Upper lobe of right lung (tissue), 1 donor: ENCODE results near the gene CHST7. TPM values are rescaled to one million over a fixed set of nuclear protein-coding genes. Genes with fewer than 3 reads are reported as not detected.

ENCODE experiments used
- ATAC-seq: fragments of 200-7000 bp; cut with Tn5 transposase; one replicate; pipeline ENCODE4 v1.9.1; 2020; ENCODE audit warnings: mild to moderate bottlenecking, moderate library complexity
- DNase-seq: peaks from one replicate; pipeline ENCODE4 v3.0.0-alpha.2; 2020
- H3K27ac ChIP-seq: fragments of 200-600 bp; one replicate; pipeline ENCODE4 v1.8.0; 2022
- H3K27me3 ChIP-seq: fragments of 200-600 bp; one replicate; pipeline ENCODE4 v1.8.0; 2022; ENCODE audit warnings: mild to moderate bottlenecking
- H3K36me3 ChIP-seq: fragments of 200-600 bp; one replicate; pipeline ENCODE4 v1.8.0; 2022
- H3K4me1 ChIP-seq: fragments of 200-600 bp; one replicate; pipeline ENCODE4 v1.8.0; 2022
- H3K4me3 ChIP-seq: fragments of 200-600 bp; one replicate; pipeline ENCODE4 v1.8.0; 2022; ENCODE audit warnings: mild to moderate bottlenecking
- H3K9me3 ChIP-seq: fragments of 200-600 bp; one replicate; pipeline ENCODE4 v1.8.0; 2022
- CTCF ChIP-seq: fragments of 200-600 bp; IDR thresholded peaks from one replicate; pipeline ENCODE4 v1.8.0; 2022; ENCODE audit warnings: antibody characterized with exemption
- intact Hi-C: fragments of 100-400 bp; cut with DNase I; formaldehyde crosslinking; loops from one replicate; pipeline ENCODE4 v1.11.0; 2022
- total RNA-seq: library from RNA; stranded (reverse); fragmentation: NEBNext Ultra II Directional; extraction: Animal tissue kit (Norgen Biotek cat#: 25700); gene quantifications from one replicate; pipeline ENCODE4 v1.2.1, GENCODE V29; 2021
- donor health status: DM: no; HTN: yes; CAD: no; lungs with severe emphysema.

Gene CHST7
- total RNA-seq, 1 donor from 2014 or later, result 7.5 TPM

- no peaks in the 10 kb centered on the region for H3K9me3 ChIP-seq
- peak overlapping the region; percentile 61 for H3K4me3 ChIP-seq
- no peaks in the 10 kb centered on the region for H3K4me1 ChIP-seq
- H3K27me3 ChIP-seq, result no peaks in the 10 kb centered on the region
- no peaks in the 10 kb centered on the region for H3K36me3 ChIP-seq
- intact Hi-C loops, result loop anchor here (10.0 kb wide), 1 partner anchor 69 kb away; no protein-coding TSS in a partner anchor
- no peak for DNase-seq
- peak; percentile 5 for ATAC-seq
- no peak for TF ChIP-seq CTCF
- H3K27ac ChIP-seq, result peak overlapping the region; percentile 11
These were observed 2.4 kb downstream of the CHST7 start for GRCh38 chrX:46575991-46576392.

GRCh38 chrX:46576458-46576857 lies 2.9 kb downstream of the CHST7 start:
- peak overlapping the region; percentile 30 for H3K27ac ChIP-seq
- H3K4me3 ChIP-seq, result peak overlapping the region; percentile 61
- DNase-seq, result no peak
- intact Hi-C loops, result loop anchor here (10.0 kb wide), 1 partner anchor 68 kb away; no protein-coding TSS in a partner anchor
- H3K9me3 ChIP-seq, result no peaks in the 10 kb centered on the region
- TF ChIP-seq CTCF, result no peak
- H3K4me1 ChIP-seq, result no peaks in the 10 kb centered on the region
- H3K27me3 ChIP-seq, result no peaks in the 10 kb centered on the region
- no peaks in the 10 kb centered on the region for H3K36me3 ChIP-seq
- ATAC-seq, result no peak

- Histone ChIP-seq H3K27ac (no peak overlapping the region), H3K4me3 (peak overlapping the region; percentile 61), H3K4me1 (peaks cover 3% of the 10 kb centered on the region), H3K9me3 (no peaks in the 10 kb centered on the region), H3K27me3 (no peaks in the 10 kb centered on the region), H3K36me3 (no peaks in the 10 kb centered on the region)
- no peak for DNase-seq
- TF ChIP-seq CTCF, result no peak
- intact Hi-C loops, result loop anchor here (10.0 kb wide), 1 partner anchor 67 kb away; no protein-coding TSS in a partner anchor
- ATAC-seq, result no peak
These were observed 3.8 kb downstream of the CHST7 start for GRCh38 chrX:46577221-46578005.

- H3K36me3 ChIP-seq, result no peaks in the 10 kb centered on the region
- no peak overlapping the region for H3K27ac ChIP-seq
- ATAC-seq, result no peak
- H3K4me1 ChIP-seq, result peaks cover 5% of the 10 kb centered on the region
- intact Hi-C loops, result loop anchor here (10.0 kb wide), 1 partner anchor 66 kb away; no protein-coding TSS in a partner anchor
- no peak overlapping the region for H3K4me3 ChIP-seq
- H3K9me3 ChIP-seq, result no peaks in the 10 kb centered on the region
- no peak for DNase-seq
- no peaks in the 10 kb centered on the region for H3K27me3 ChIP-seq
- no peak for TF ChIP-seq CTCF
These were observed 5.7 kb downstream of the CHST7 start for GRCh38 chrX:46579250-46579649.

GRCh38 chrX:46580613-46581012 lies 7.0 kb downstream of the CHST7 start:
- intact Hi-C loops, result no loop called here
- no peak for TF ChIP-seq CTCF
- Histone ChIP-seq H3K9me3 (no peaks in the 10 kb centered on the region), H3K4me3 (no peak overlapping the region), H3K4me1 (peaks cover 5% of the 10 kb centered on the region), H3K27ac (no peak overlapping the region), H3K36me3 (no peaks in the 10 kb centered on the region), H3K27me3 (no peaks in the 10 kb centered on the region)
- ATAC-seq (no peak), DNase-seq (no peak)
